Measurements from ENCODE around the gene MARCHF3. TPM values are rescaled to one million over a fixed set of nuclear protein-coding genes. Genes with fewer than 3 reads are reported as not detected.
"Not testable (repeated sequence)": the region's sequence is repeated elsewhere in the genome, so short reads cannot be mapped to it uniquely, and the experiment has no call there.

The MARCHF3 gene
- total RNA-seq, 1 donor from 2014 or later = 4.2 TPM

DNA sequence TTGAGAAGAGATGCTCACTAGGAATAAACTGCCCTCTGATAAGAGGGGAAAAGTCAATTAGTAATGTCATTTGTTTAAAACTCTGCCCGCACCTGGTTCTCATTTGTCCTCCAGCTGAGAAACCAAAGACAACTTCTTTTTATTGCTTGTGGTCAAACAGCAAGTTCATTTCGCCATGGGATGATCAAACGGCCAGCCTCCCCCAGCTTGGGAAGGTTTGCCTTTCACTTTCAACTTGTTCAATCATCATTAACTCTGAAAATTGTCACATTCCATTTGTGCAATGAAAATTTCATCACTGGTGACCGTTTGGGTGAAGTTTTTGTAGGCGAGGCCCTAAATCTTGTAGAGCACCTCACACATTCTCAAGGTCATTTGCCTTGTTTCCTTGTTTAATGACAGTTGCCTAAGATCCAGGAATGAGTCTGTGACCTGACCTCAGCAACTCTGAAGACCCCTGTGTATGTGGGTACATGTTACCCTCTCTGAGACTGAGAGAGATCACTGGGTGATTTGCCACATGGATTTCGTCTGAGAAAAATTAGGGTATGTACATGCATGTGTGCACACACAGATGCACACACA lies 117.7 kb downstream of the MARCHF3 start:
- peaks cover 11% of the 10 kb centered on the region for H3K36me3 Mint-ChIP-seq (ENCODE audit: low read depth)
- no peaks in the 10 kb centered on the region for H3K27me3 Mint-ChIP-seq
- H3K4me3 Mint-ChIP-seq = no peak overlapping the region
- intact Hi-C loops (cut with micrococcal nuclease) = no loop called here
- peaks cover 14% of the 10 kb centered on the region for H3K9me3 Mint-ChIP-seq
- H3K4me1 Mint-ChIP-seq = no peaks in the 10 kb centered on the region
- no peak overlapping the region for H3K27ac Mint-ChIP-seq
- DNase-seq = no peak

GRCh38 chr5:126911986-126912385 lies 118.4 kb downstream of the MARCHF3 start:
- Mint-ChIP-seq H3K36me3 (ENCODE audit: low read depth) (peaks cover 11% of the 10 kb centered on the region), H3K4me1 (no peaks in the 10 kb centered on the region), H3K9me3 (peaks cover 14% of the 10 kb centered on the region), H3K27ac (no peak overlapping the region), H3K4me3 (no peak overlapping the region), H3K27me3 (no peaks in the 10 kb centered on the region)
- intact Hi-C loops (cut with micrococcal nuclease) = no loop called here
- no peak for DNase-seq

DNA sequence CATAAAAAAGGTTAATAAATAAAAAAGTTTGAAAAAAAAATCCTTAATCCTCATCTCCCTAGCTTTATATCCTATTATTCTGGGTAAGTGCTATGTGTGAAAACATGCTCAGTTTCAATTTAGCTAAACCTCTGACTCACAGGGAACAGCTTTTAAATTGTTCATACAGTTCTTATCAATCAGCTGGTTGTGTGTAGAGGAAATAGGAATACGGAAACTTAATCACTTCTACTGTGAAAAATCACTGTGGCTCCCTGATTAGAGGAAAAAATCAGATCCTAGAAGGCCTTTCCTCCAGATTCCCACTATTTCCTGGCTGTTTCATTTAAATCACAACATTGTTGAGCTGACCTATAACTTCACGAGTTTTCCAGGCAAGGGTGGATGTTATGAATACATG lies 120.5 kb downstream of the MARCHF3 start:
- Mint-ChIP-seq H3K27me3 (no peaks in the 10 kb centered on the region), H3K27ac (no peak overlapping the region), H3K4me1 (no peaks in the 10 kb centered on the region), H3K36me3 (ENCODE audit: low read depth) (peaks cover 10% of the 10 kb centered on the region), H3K4me3 (no peak overlapping the region), H3K9me3 (peaks cover 14% of the 10 kb centered on the region)
- intact Hi-C loops (cut with micrococcal nuclease) = no loop called here
- no peak for DNase-seq

DNA sequence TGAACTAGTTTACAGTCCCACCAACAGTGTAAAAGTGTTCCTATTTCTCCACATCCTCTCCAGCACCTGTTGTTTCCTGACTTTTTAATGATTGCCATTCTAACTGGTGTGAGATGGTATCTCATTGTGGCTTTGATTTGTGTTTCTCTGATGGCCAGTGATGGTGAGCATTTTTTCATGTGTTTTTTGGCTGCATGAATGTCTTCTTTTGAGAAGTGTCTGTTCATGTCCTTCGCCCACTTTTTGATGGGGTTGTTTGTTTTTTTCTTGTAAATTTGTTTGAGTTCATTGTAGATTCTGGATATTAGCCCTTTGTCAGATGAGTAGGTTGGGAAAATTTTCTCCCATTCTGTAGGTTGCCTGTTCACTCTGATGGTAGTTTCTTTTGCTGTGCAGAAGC lies 126.0 kb downstream of the MARCHF3 start:
- H3K27me3 Mint-ChIP-seq; intact Hi-C loops (cut with micrococcal nuclease); H3K4me1 Mint-ChIP-seq; H3K36me3 Mint-ChIP-seq (ENCODE audit: low read depth); H3K4me3 Mint-ChIP-seq; H3K9me3 Mint-ChIP-seq; H3K27ac Mint-ChIP-seq; DNase-seq: not testable (repeated sequence)

- no peaks in the 10 kb centered on the region for H3K4me1 Mint-ChIP-seq
- no peak for DNase-seq
- no peaks in the 10 kb centered on the region for H3K27me3 Mint-ChIP-seq
- no peak overlapping the region for H3K4me3 Mint-ChIP-seq
- H3K36me3 Mint-ChIP-seq (ENCODE audit: low read depth) = no peaks in the 10 kb centered on the region
- intact Hi-C loops (cut with micrococcal nuclease) = no loop called here
- H3K27ac Mint-ChIP-seq = no peak overlapping the region
- H3K9me3 Mint-ChIP-seq = no peaks in the 10 kb centered on the region
Observed at GRCh38 chr5:126900796-126901195, 129.6 kb downstream of the MARCHF3 start.

- H3K27ac Mint-ChIP-seq = no peak overlapping the region
- no peak overlapping the region for H3K4me3 Mint-ChIP-seq
- no peak for DNase-seq
- no peaks in the 10 kb centered on the region for H3K27me3 Mint-ChIP-seq
- no peaks in the 10 kb centered on the region for H3K4me1 Mint-ChIP-seq
- no peaks in the 10 kb centered on the region for H3K9me3 Mint-ChIP-seq
- H3K36me3 Mint-ChIP-seq (ENCODE audit: low read depth) = no peaks in the 10 kb centered on the region
- intact Hi-C loops (cut with micrococcal nuclease) = no loop called here
Observed at GRCh38 chr5:126899476-126899875, 130.9 kb downstream of the MARCHF3 start.

GRCh38 chr5:126897851-126898630 lies 132.3 kb downstream of the MARCHF3 start:
- Mint-ChIP-seq H3K36me3 (ENCODE audit: low read depth) (no peaks in the 10 kb centered on the region), H3K27ac (no peak overlapping the region), H3K4me3 (no peak overlapping the region)

GRCh38 chr5:126896170-126896702 lies 134.1 kb downstream of the MARCHF3 start:
- H3K9me3 Mint-ChIP-seq = no peaks in the 10 kb centered on the region
- H3K36me3 Mint-ChIP-seq (ENCODE audit: low read depth) = no peaks in the 10 kb centered on the region
- no peak for DNase-seq
- intact Hi-C loops (cut with micrococcal nuclease) = no loop called here
- H3K4me1 Mint-ChIP-seq = no peaks in the 10 kb centered on the region
- H3K27ac Mint-ChIP-seq = no peak overlapping the region
- H3K4me3 Mint-ChIP-seq = no peak overlapping the region
- H3K27me3 Mint-ChIP-seq = no peaks in the 10 kb centered on the region

More at GRCh38 chr5:126897851-126898630, 132.3 kb downstream of the MARCHF3 start:
- H3K9me3 Mint-ChIP-seq = no peaks in the 10 kb centered on the region
- H3K4me1 Mint-ChIP-seq = no peaks in the 10 kb centered on the region
- DNase-seq = no peak
- no peaks in the 10 kb centered on the region for H3K27me3 Mint-ChIP-seq
- intact Hi-C loops (cut with micrococcal nuclease) = no loop called here

GRCh38 chr5:126895712-126896111 lies 134.6 kb downstream of the MARCHF3 start:
- H3K36me3 Mint-ChIP-seq (ENCODE audit: low read depth); intact Hi-C loops (cut with micrococcal nuclease); H3K27ac Mint-ChIP-seq; H3K4me1 Mint-ChIP-seq; H3K4me3 Mint-ChIP-seq; H3K27me3 Mint-ChIP-seq; DNase-seq; H3K9me3 Mint-ChIP-seq: not testable (repeated sequence)

DNA sequence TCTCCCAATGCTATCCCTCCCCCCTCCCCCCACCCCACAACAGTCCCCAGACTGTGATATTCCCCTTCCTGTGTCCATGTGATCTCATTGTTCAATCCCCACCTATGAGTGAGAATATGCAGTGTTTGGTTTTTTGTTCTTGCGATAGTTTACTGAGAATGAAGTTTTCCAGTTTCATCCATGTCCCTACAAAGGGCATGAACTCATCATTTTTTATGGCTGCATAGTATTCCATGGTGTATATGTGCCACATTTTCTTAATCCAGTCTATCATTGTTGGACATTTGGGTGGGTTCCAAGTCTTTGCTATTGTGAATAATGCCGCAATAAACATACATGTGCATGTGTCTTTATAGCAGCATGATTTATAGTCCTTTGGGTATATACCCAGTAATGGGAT lies 139.9 kb downstream of the MARCHF3 start:
- H3K4me3 Mint-ChIP-seq; H3K36me3 Mint-ChIP-seq (ENCODE audit: low read depth); DNase-seq; H3K27ac Mint-ChIP-seq; H3K9me3 Mint-ChIP-seq; H3K4me1 Mint-ChIP-seq; H3K27me3 Mint-ChIP-seq; intact Hi-C loops (cut with micrococcal nuclease): not testable (repeated sequence)

DNA sequence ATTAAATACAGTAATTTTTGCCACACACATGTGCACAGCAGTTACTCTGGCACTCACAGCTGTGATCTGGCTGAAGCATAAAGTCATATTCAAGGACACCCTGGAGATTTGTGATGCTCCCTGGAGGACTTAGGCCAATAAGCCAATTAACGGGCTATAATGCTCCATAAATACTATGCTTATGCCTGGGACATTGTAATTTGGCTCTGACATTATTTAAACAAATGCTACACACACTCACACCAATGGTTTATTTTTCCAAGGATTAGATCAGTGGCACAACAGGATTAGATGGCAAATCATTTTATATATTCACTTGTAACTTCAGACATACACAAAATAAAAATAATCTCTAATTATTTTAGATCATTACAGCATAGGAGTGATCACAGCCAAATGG lies 142.2 kb downstream of the MARCHF3 start:
- H3K4me1 Mint-ChIP-seq = no peaks in the 10 kb centered on the region
- H3K4me3 Mint-ChIP-seq = no peak overlapping the region
- intact Hi-C loops (cut with micrococcal nuclease) = no loop called here
- no peak for DNase-seq
- no peaks in the 10 kb centered on the region for H3K27me3 Mint-ChIP-seq
- H3K36me3 Mint-ChIP-seq (ENCODE audit: low read depth) = no peaks in the 10 kb centered on the region
- H3K27ac Mint-ChIP-seq = no peak overlapping the region
- peaks cover 3% of the 10 kb centered on the region for H3K9me3 Mint-ChIP-seq

DNA sequence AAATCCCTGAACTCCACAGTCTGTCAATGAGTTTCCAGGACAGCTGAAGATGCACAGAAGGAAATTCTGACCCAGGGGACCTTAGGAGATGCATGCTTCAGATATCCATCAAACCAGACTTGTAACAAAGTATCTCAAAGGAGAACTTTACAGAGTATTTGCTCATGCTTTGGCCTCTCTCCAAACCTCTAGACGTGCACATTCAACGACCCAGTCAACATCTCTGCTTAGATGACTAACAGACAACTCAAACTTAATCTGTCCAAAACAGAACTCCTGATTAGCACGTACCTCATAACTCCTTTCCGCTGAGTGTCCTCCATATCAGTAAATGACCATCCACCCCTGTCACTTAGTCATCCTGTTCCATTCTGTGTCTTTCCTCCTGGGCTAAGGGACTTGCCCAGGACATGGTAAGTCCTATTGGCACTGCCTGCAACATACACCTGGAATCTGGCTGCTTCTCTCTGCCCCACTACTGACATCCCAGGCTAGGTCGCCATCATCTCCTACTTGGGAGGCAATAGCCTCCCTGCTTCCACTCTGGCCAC lies 146.0 kb downstream of the MARCHF3 start:
- Mint-ChIP-seq H3K4me1 (no peaks in the 10 kb centered on the region), H3K4me3 (no peak overlapping the region), H3K36me3 (ENCODE audit: low read depth) (no peaks in the 10 kb centered on the region), H3K27ac (no peak overlapping the region), H3K9me3 (peaks cover 3% of the 10 kb centered on the region), H3K27me3 (no peaks in the 10 kb centered on the region)
- no peak for DNase-seq
- intact Hi-C loops (cut with micrococcal nuclease) = no loop called here

- Mint-ChIP-seq H3K4me3 (no peak overlapping the region), H3K27me3 (no peaks in the 10 kb centered on the region), H3K4me1 (no peaks in the 10 kb centered on the region), H3K27ac (no peak overlapping the region), H3K36me3 (ENCODE audit: low read depth) (no peaks in the 10 kb centered on the region), H3K9me3 (no peaks in the 10 kb centered on the region)
- DNase-seq = no peak
- intact Hi-C loops (cut with micrococcal nuclease) = no loop called here
Observed at GRCh38 chr5:126883564-126884245, 146.7 kb downstream of the MARCHF3 start.

Data from activated CD4-positive, alpha-beta T cell treated with anti-CD3 and anti-CD28 coated beads, Interleukin-2, amount 10 ng/mL, durations not matched to agents 24 days and 14 days (primary cell).